ENCODE data around the gene HNRNPA1.
"Not testable (repeated sequence)": the region's sequence is repeated elsewhere in the genome, so short reads cannot be mapped to it uniquely, and the experiment has no call there.

The HNRNPA1 gene

DNA sequence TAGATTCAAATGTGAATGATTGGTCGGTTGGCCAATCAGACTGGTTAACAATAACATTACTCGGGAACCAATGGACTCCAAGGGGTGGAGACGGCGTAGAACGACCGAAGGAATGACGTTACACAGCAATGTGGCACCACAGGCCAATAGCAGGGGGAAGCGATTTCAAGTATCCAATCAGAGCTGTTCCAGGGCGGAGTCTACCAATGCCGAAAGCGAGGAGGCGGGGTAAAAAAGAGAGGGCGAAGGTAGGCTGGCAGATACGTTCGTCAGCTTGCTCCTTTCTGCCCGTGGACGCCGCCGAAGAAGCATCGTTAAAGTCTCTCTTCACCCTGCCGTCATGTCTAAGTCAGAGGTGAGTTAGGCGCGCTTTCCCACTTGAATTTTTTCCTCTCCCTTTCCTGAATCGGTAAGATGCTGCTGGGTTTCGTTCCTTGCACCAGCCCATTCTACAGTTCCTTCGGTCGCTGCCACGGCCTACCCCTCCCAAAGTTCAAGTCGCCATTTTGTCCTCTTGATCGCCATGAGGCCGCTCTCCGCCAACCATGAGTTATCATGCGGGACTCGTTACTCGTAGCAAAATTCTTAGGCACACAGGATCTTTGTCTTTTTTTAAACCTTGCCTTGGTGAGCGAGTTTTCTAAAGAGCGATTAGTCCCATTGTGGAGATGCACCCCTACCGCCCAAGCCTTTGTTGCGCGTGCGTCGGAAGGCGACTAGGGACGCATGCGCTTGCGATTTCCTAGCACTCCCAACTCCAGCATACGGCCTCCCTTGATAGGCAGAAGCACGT, at the start of gene HNRNPA1:
TSS of gene HNRNPA1 (plus strand) at position 259 of the 793 bp plus-strand sequence. CDS start at position 341, 82 bp downstream.
- peak; percentile 89 for DNase-seq

GRCh38 chr12:54231269-54231668, 49.3 kb upstream of the HNRNPA1 start:
- not testable (repeated sequence) for DNase-seq

DNA sequence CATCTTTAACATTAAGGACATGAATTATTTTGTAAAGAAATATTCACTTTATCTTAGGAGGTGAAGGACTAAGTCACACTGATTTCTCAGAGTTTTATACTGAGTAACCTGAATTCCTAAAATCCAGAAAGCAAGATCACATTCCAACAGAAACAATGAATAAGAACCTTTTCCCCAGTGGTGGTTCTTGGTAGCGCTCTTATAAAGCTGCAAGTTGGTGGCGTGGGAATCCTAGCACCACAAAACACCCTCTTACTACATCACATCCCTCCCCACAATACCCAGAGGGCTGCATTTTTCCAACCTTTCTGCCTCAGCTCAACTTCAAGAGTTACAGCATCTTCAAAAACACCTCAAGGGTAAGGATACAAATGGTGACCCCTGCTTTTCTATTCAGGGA, 47.7 kb upstream of the HNRNPA1 start:
- DNase-seq, result no peak

DNA sequence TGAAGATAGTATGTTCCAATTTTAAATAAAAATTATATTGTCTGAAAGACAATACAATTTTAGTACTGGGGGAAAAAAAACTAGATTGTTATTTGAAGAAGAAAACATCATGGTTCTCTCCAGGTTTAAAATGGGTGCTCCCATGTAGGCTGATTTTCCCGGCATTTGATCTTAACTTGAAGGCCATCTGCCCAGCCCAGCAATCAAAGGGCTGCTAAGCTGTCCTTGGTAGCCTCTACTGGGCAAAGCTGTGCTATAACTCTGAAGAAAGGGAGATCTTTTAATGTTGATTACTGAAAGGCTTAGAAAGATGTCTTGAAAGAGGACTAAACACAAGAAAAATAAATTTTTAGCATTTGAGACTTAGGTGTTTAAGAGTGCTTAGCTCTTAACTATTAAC, 42.0 kb upstream of the HNRNPA1 start:
- DNase-seq, result no peak

DNA sequence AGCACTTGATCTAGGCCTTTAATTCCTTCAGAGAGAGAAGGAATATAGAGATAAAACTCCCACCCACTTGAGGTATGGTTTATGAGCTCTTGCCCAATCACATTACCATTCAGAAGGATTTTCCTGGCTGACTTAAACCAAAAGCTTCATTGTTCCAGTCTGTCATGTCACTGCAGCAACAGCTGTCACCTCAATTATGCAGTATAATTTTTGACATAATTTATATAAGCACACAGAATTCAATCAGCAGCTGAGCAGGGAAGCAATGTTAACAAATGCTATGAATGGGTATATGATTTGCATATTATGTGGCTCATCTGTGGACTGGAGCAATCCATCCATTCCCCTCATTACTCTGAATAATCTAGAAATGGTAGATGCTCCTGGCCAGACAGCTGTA, 40.9 kb upstream of the HNRNPA1 start:
- no peak for DNase-seq

GRCh38 chr12:54240129-54240528, 40.4 kb upstream of the HNRNPA1 start:
- DNase-seq, result no peak

DNA sequence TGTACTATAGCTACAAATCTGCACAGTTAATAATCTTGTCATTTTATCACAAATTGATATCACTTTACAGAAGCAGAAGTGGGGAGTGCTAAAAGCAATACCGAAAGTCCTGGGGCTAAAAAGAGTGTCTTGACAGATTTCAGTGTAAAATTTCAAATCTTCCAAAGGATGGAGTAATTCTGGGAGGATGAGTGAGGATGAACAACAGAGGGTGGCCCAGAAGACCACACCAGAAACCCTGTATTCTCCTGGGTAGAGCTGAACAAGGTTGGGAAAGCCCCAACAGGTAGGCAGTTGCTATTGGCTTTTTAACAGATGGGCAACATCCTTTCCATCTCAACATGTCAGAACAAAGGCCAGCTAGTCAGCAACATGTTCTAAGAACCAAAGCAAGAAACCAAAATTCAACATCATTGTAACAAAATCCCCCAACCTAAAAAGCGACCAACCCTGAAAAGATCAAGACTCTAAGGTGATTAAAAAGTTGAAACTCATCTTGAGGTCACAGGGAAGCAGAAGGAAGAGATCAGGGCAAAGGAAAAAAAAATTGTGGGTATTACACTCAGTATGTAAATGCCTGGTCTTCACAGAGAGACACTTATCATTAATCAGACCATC, 39.4 kb upstream of the HNRNPA1 start:
- no peak for DNase-seq

DNA sequence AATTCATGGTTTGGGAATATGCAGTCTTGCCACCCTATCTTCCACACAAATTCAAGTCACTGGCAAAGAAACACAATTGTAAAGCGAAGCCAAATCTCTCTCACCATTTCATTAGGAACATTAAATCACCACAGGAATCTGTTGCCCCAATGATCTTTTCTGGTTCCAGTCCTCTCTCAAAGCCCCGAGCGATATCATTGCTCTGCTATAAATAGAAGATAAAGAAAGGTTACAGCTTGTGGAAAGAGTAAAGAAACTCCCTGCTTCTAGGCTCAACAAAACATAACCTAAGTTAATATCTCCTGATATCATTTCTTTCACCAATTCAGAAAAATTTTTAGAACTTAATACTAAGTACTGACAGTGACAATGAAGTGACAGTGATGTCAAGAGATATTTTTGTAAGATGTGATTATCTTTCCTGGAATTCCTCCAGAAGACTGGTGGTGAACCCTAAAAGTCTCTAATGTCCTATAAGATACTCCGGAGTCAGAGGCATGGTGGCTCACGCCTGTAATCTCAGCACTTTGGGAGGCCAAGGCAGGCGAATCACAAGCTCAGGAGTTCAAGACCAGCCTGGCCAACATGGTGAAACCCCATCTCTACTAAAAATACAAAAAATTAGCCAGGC, 34.4 kb upstream of the HNRNPA1 start:
- DNase-seq, result no peak

DNA sequence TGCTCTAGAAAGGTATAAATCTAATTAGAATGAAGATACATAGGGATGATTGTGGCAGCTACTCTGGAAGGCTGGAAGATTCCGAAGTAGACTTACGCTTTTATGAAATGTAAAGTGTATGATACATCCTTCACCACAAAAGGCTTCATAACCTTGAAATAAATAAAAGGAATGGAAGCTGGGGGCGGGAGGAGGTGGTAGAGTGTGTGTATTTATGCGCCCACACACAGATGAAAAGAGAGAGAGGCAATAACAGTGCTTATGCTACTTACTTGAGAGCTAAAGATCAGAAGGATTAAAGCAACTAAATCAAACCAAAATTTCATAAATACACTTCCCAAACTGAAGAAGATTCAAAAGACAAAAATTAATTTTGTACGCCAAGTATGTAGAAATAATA, 31.0 kb upstream of the HNRNPA1 start:
- no peak for DNase-seq

- DNase-seq, result no peak
These were observed 28.8 kb upstream of the HNRNPA1 start for GRCh38 chr12:54251667-54252284.

DNA sequence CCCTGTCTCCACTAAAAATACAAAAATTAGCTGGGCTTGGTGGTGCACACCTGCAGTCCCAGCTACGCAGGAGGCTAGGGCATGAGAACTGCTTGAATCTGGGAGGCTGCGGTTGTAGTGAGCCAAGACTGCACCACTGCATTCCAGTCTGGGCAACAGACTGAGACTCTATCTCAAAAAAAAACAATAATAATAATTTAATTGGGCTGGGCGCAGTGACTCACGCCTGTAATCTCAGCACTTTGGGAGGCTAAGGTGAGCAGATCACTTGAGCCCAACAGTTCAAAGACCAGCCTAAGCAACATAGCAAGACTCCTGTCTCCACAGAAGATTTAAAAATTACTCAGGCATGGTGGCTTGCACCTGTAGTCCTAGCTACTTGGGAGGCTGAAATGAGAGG, 27.3 kb upstream of the HNRNPA1 start:
- no peak for DNase-seq

GRCh38 chr12:54257332-54257731, 23.2 kb upstream of the HNRNPA1 start:
- DNase-seq, result no peak

DNA sequence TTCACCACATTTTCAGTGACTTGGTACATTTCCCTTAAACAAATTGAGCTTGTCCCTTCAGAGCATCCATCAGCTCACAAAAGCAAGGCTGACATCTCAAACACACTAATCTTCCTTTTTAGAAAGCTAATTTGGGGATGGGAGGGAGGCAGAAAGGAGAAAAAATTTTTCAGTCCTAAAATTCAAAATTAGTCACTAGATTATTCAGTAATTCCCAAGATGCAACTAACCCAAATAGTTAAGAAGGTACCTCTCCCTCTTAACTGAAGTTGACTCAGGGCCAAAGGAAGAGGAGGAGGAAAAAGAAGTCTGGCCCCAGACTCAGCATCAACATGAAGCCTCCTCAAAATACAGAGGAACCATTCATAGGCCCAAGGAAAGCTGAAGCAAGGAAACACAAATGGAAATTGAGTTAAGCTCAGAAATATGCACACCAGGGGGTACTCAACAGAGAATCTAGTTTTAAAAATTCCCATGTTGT, 22.3 kb upstream of the HNRNPA1 start:
- DNase-seq, result no peak

- DNase-seq, result peak; percentile 52
These were observed 21.1 kb upstream of the HNRNPA1 start for GRCh38 chr12:54259194-54260011.

DNA sequence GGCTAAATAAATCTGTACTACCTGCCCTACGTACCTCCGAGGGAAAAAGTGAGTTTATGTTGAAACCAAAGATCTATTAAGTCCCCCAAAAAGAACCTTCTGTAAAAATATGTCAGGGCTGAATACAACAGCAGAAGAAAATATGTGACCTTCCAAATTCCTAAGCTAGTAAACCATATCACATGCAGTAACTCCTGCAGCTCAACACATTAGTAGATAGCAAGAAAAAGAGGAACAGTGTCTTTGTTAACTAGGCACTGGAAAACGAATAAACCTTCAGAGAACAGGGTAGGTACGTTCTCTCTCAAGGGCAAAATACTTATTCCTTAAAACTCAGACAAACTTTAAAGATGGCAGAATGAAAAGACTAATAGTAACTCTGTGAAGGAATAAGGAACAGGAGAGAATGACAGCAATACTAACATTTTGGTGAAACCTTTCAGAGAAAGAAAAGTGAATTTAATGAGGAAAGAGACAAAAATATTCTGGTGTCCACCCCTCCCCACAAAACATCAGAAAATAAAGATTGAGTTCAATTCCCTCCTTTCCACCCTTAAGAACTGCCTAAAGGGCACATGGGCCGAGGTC, 18.6 kb upstream of the HNRNPA1 start:
- no peak for DNase-seq

- no peak for DNase-seq
These were observed 18.1 kb upstream of the HNRNPA1 start for GRCh38 chr12:54262403-54262925.

- DNase-seq, result no peak
These were observed 15.1 kb upstream of the HNRNPA1 start for GRCh38 chr12:54265364-54265812.

- no peak for DNase-seq
These were observed 13.7 kb upstream of the HNRNPA1 start for GRCh38 chr12:54266852-54267251.

DNA sequence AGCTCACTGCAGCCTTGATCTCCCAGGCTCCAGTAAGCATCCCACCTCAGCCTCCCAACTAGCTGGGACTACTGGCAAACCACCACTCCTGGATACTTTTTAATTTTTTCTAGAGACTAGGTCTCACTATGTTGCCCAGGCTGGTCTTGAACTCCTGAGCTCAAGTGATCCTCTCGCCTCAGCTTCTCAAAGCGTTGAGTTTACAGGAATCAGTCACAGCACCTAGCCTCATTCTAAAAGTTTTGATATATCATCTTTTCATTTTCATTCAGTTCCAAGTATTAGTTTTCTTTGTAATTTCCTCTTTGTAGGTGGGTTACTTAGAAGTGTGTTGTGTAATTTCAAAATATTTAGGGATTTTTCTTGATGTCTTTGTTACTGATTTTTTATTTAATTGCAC, 10.2 kb upstream of the HNRNPA1 start:
- DNase-seq, result no peak

- no peak for DNase-seq
These were observed 8.3 kb upstream of the HNRNPA1 start for GRCh38 chr12:54272214-54272613.

- DNase-seq, result no peak
These were observed 6.5 kb upstream of the HNRNPA1 start for GRCh38 chr12:54273981-54274380.

- no peak for DNase-seq
These were observed 4.2 kb upstream of the HNRNPA1 start for GRCh38 chr12:54276368-54276767.

All from DMS79 (cell line).